ES-I3 (cell line): ENCODE results near the gene TMEM117.

Source experiments
- H3K36me3 ChIP-seq: 2 replicates; pipeline ENCODE4 v1.6.1; 2013; ENCODE audit warnings: mild to moderate bottlenecking, low read length, control low read depth, moderate library complexity; ENCODE audit not compliant: insufficient read depth
- H3K4me1 ChIP-seq: 2 replicates; pipeline ENCODE4 v1.6.1; 2013; ENCODE audit warnings: mild to moderate bottlenecking, control low read depth, low read length; ENCODE audit not compliant: insufficient read depth
- H3K9ac ChIP-seq: 2 replicates; pipeline ENCODE4 v1.6.1; 2013; ENCODE audit warnings: low read depth, mild to moderate bottlenecking, low read length, moderate library complexity
- H3K9me3 ChIP-seq: 2 replicates; pipeline ENCODE4 v1.6.1; 2013; ENCODE audit warnings: mild to moderate bottlenecking, low read length, moderate library complexity; ENCODE audit not compliant: control insufficient read depth, insufficient read depth

The TMEM117 gene

DNA sequence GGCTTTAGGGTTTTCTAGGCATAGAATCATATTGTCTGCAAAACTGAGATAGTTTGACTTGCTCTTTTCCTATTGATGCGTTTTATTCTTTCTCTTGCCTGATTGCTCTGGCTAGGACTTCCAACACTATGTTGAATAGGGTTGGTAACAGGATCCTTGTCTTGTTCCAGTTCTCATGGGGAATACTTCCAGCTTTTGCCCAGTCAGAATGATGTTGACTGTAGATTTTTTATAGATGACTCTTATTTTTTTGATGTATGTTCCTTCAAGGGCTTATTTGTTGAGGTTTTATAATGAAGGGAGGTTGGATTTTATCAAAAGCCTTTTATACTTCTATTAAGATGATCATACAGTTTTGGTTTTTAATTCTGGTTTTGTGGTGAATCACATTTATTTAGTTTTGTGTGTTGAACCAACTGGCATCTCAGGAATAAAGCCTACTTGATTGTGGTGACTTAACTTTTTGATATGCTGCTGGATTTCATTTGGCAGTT, 478.2 kb downstream of the TMEM117 start:
- Histone ChIP-seq H3K9me3 (no peaks in the 10 kb centered on the region), H3K9ac (no peak overlapping the region), H3K4me1 (no peaks in the 10 kb centered on the region), H3K36me3 (no peaks in the 10 kb centered on the region)

GRCh38 chr12:44317651-44318126, 481.8 kb downstream of the TMEM117 start:
- H3K9me3 ChIP-seq, result no peaks in the 10 kb centered on the region
- H3K9ac ChIP-seq, result no peak overlapping the region
- no peaks in the 10 kb centered on the region for H3K4me1 ChIP-seq
- no peaks in the 10 kb centered on the region for H3K36me3 ChIP-seq

DNA sequence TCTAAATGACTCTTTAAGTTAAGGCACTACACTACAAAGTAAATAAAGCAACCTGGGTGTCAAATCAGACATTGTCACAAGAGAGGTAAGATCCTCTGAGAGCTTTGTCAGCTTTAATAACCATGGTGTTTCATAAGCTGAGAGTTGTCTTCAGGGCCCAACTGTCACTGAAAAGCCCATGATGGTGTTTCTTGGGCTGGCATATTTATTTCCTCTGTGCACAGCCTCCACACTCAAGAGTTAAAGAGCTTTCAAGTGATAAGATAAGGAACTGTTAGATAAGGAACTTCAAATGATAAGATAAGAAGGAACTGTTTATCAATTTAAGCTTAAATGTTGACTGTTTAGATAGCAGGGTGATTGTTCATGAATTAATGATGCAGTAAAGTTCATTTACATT, 495.4 kb downstream of the TMEM117 start:
- Histone ChIP-seq H3K9me3 (no peaks in the 10 kb centered on the region), H3K9ac (no peak overlapping the region), H3K36me3 (no peaks in the 10 kb centered on the region), H3K4me1 (no peaks in the 10 kb centered on the region)

GRCh38 chr12:44334347-44334746, 498.5 kb downstream of the TMEM117 start:
- Histone ChIP-seq H3K9ac (no peak overlapping the region), H3K4me1 (no peaks in the 10 kb centered on the region), H3K9me3 (no peaks in the 10 kb centered on the region), H3K36me3 (no peaks in the 10 kb centered on the region)

DNA sequence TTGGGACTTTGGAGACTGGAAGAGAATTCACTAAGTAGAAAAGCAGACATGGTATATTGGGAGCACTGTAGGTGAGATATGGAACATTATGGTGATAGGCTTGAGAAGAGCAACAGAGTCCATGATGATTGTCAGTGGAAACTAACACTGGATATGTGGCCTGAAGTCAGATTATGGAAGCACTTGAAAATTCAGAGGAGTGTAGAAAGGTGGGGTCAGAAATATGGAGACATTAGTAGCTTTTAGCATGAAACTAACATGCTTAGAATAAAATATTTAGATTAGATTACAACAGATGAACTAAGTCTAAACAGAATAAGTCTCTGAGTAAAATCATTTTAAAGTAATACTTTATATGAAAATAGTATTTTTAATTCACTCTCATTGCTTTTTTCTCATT, 499.1 kb downstream of the TMEM117 start:
- Histone ChIP-seq H3K9ac (no peak overlapping the region), H3K4me1 (no peaks in the 10 kb centered on the region)

DNA sequence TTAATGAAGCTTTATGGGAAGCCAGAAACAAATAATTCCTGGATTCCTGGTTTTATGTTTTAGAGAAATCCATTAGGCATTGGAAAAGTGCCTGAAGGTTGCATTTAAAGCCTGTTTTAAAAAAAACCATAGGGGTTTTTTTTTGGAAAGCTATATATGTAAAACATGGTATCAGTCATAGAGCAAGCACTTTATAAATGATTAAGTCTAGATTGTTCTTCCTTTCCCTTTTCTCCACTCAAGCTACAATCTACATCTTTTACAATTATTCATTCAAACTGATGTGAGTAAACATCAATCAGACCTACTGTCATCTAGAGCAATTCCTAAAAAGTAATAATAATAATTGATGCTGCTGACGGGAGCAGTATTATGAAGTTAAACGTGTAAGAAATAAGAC, 500.7 kb downstream of the TMEM117 start:
- Histone ChIP-seq H3K36me3 (no peaks in the 10 kb centered on the region), H3K9ac (no peak overlapping the region), H3K9me3 (no peaks in the 10 kb centered on the region), H3K4me1 (no peaks in the 10 kb centered on the region)

More for the DNA sequence above, 499.1 kb downstream of the TMEM117 start:
- Histone ChIP-seq H3K9me3 (no peaks in the 10 kb centered on the region), H3K36me3 (no peaks in the 10 kb centered on the region)

- H3K4me1 ChIP-seq, result no peaks in the 10 kb centered on the region
- no peaks in the 10 kb centered on the region for H3K36me3 ChIP-seq
- no peaks in the 10 kb centered on the region for H3K9me3 ChIP-seq
- H3K9ac ChIP-seq, result no peak overlapping the region
These were observed 506.5 kb downstream of the TMEM117 start for GRCh38 chr12:44342371-44342770.

DNA sequence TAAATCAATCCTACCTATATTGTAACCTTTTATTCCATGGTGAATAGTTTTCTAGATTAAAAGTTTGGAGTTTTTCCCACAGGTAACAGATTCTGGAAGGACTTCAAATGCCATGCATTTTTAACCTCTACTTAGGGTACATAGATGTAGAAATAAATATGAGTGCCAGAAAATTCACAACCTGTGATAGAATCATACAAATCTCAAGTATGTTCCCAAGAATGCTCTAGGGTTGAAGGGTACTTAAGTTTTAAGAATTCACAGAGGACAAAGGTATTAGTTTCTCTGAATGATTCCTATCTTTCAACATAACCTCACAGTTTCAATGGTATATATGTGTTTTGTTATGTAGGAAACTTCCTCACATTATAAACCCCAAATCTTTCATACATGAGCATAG, 511.3 kb downstream of the TMEM117 start:
- Histone ChIP-seq H3K4me1 (no peaks in the 10 kb centered on the region), H3K9ac (no peak overlapping the region), H3K36me3 (no peaks in the 10 kb centered on the region), H3K9me3 (no peaks in the 10 kb centered on the region)

DNA sequence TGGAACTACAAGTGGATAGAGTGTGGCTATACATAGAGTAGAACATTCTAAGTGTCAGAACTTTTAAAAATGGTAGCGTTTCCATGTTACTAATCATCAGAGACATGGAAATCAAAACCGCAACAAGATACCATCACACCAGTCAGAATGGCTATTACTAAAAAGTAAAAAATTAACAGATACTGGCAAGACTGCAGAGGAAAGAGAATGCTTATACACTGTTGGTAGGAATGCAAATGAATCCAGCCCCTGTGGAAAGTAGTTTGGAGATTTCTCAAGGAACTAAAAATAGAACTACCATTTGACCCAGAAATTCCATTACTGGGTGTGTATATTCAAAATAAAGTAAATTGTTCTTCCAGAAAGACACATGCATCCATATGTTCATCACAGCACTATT, 521.6 kb downstream of the TMEM117 start:
- H3K36me3 ChIP-seq, result no peaks in the 10 kb centered on the region
- H3K9ac ChIP-seq, result no peak overlapping the region
- H3K9me3 ChIP-seq, result no peaks in the 10 kb centered on the region
- H3K4me1 ChIP-seq, result no peaks in the 10 kb centered on the region

- Histone ChIP-seq H3K36me3 (no peaks in the 10 kb centered on the region), H3K9ac (no peak overlapping the region), H3K9me3 (no peaks in the 10 kb centered on the region), H3K4me1 (no peaks in the 10 kb centered on the region)
These were observed 522.8 kb downstream of the TMEM117 start for GRCh38 chr12:44358636-44359035.

DNA sequence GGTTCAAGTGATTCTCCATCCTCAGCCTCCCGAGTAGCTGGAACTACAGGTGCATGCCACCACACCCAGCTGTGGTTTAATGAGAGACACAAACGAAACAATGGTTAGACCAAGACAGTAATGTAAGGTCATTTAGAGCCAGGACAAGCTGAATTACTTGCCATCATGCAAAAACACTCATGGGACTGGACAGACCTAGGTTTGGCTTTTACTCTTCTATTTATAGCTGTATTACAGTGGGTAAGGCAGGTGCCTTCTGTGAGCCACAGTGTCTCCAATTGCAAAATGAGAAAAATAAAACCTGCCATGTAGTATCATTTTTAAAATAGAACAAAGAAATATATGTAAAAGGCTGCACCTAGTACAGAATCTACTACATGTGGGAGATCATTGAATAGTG, 527.1 kb downstream of the TMEM117 start:
- H3K36me3 ChIP-seq, result no peaks in the 10 kb centered on the region
- H3K4me1 ChIP-seq, result no peaks in the 10 kb centered on the region
- no peaks in the 10 kb centered on the region for H3K9me3 ChIP-seq
- no peak overlapping the region for H3K9ac ChIP-seq

- Histone ChIP-seq H3K36me3 (no peaks in the 10 kb centered on the region), H3K9me3 (no peaks in the 10 kb centered on the region), H3K9ac (no peak overlapping the region), H3K4me1 (no peaks in the 10 kb centered on the region)
These were observed 531.3 kb downstream of the TMEM117 start for GRCh38 chr12:44367136-44367535.

- Histone ChIP-seq H3K9me3 (no peaks in the 10 kb centered on the region), H3K9ac (no peak overlapping the region), H3K4me1 (no peaks in the 10 kb centered on the region), H3K36me3 (no peaks in the 10 kb centered on the region)
These were observed 532.0 kb downstream of the TMEM117 start for GRCh38 chr12:44367916-44368315.

DNA sequence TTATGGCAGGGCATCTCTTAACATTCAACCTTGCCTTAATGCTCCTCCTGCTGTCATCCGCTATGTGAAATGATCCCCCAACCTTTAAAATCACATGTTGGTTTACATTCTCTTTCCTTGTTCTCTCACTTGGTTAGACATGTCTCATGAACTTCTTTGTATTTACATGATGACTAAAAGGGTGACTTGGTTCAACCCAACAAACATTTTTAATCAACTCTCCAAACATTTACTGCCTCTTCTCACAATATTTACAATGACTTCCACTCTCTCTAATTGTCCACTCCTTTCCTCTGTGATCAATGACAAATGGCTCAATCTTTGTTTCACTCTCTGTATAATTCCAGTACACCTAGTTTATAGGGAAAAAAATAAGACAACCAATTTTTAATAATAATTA, 534.1 kb downstream of the TMEM117 start:
- no peak overlapping the region for H3K9ac ChIP-seq
- H3K9me3 ChIP-seq, result no peaks in the 10 kb centered on the region
- no peaks in the 10 kb centered on the region for H3K4me1 ChIP-seq
- H3K36me3 ChIP-seq, result no peaks in the 10 kb centered on the region

DNA sequence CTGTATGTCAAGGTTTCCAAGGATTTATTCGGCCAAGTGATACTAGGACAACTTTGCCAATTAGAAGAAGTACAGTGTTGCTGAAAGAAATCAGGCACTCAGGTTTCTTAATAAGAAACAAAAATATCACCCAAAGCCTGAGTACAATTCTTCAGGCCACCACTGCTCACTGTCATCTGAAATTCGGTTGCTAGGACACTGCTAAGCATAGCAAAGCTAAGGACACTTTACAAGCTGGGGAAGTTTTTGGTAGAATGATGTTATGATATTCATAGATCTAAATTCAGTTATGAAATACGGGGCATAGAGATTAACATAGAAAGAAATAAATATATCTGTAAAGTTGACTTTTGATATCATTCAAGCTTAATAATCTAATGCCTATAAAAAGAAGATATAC, 535.1 kb downstream of the TMEM117 start:
- Histone ChIP-seq H3K36me3 (no peaks in the 10 kb centered on the region), H3K9ac (no peak overlapping the region), H3K9me3 (no peaks in the 10 kb centered on the region), H3K4me1 (no peaks in the 10 kb centered on the region)

- Histone ChIP-seq H3K9me3 (no peaks in the 10 kb centered on the region), H3K36me3 (no peaks in the 10 kb centered on the region), H3K4me1 (no peaks in the 10 kb centered on the region)
These were observed 536.4 kb downstream of the TMEM117 start for GRCh38 chr12:44372259-44372658.

More at GRCh38 chr12:44372259-44372658, 536.4 kb downstream of the TMEM117 start:
- H3K9ac ChIP-seq, result no peak overlapping the region
